K562 (cell line): Measurements from ENCODE around the gene PLEKHO1. TPM values are rescaled to one million over a fixed set of nuclear protein-coding genes. Genes with fewer than 3 reads are reported as not detected.

ENCODE experiments used
- ATAC-seq: fragments of 200-7000 bp; cut with Tn5 transposase; 3 replicates; pipeline ENCODE4 v1.9.1; 2020; ENCODE audit warnings: moderate library complexity
- BruUV-seq: library from RNA; stranded (reverse); fragments of 400-500 nt; replicated peaks from 2 replicates; lab custom pipeline; 2021; lab: Mats Ljungman, UMichigan
- CTCF ChIA-PET: fragments of 300-600 bp; formaldehyde crosslinking; extraction: SDS; loops from one replicate; lab custom pipeline; 2021; ENCODE audit warnings: low intra/inter-chr PET ratio; lab: Yijun Ruan, JAX
- POLR2A ChIA-PET: fragments of 300-600, 350-650 bp; sonication (Branson Sonifier 250); formaldehyde crosslinking; extraction: SDS; loops from one replicate; lab custom pipeline; 2021; ENCODE audit warnings: antibody characterized with exemption, inconsistent platforms; lab: Yijun Ruan, JAX
- DNase-seq, 4 experiments: peaks; one replicate each; pipeline versions ENCODE4 v3.0.0 to v3.0.0-alpha.2; 2011 to 2018; ENCODE audit warnings: low spot score in 3 of 4, mixed read lengths in 3 of 4; ENCODE audit errors: extremely low read depth in 1 of 4
- FAIRE-seq: peaks from 2 replicates; lab custom pipeline; 2011; peaks lifted over from hg19 to GRCh38; lab: Jason Lieb, UNC
- H2AFZ ChIP-seq: 2 replicates; pipeline ENCODE4 v1.6.0; 2011; ENCODE audit warnings: low read depth, low read length, control low read depth, inconsistent platforms
- H3K27ac ChIP-seq: fragments of 200-600 bp; 3 replicates; pipeline ENCODE4 v1.8.0; 2011; ENCODE audit warnings: low read depth, mild to moderate bottlenecking, control low read depth, inconsistent platforms, low read length, moderate library complexity, mixed read lengths; ENCODE audit errors: extremely low read depth
- H3K27me3 ChIP-seq, 2 experiments: fragments of 300-600 bp in 1 of 2; 2 replicates in 1 of 2; 3 replicates in 1 of 2; pipeline versions ENCODE4 v1.6.0 to v1.8.0; 2011; ENCODE audit warnings: inconsistent platforms in 2 of 2, low read length in 2 of 2, mild to moderate bottlenecking in 1 of 2, mixed read lengths in 1 of 2, moderate library complexity in 1 of 2; ENCODE audit not compliant: control insufficient read depth in 2 of 2, insufficient read depth in 2 of 2
- H3K36me3 ChIP-seq: fragments of 300-600 bp; 3 replicates; pipeline ENCODE4 v1.8.0; 2011; ENCODE audit warnings: mild to moderate bottlenecking, low read length, inconsistent platforms; ENCODE audit not compliant: control insufficient read depth, insufficient read depth
- H3K4me1 ChIP-seq, 2 experiments: fragments of 200-600 bp in 1 of 2; replicated peaks in 1 of 2; 2 replicates in 1 of 2; 3 replicates in 1 of 2; pipeline versions ENCODE4 v1.5.1 to v1.8.0; 2011; ENCODE audit warnings: inconsistent platforms in 2 of 2, low read length in 2 of 2, mild to moderate bottlenecking in 1 of 2, mixed read lengths in 1 of 2, moderate library complexity in 1 of 2; ENCODE audit not compliant: control insufficient read depth in 2 of 2, insufficient read depth in 2 of 2
- H3K4me2 ChIP-seq: 2 replicates; pipeline ENCODE4 v1.6.1; 2011; ENCODE audit warnings: low read length, control low read depth, inconsistent platforms, mixed read lengths; ENCODE audit not compliant: insufficient read depth
- H3K4me3 ChIP-seq: fragments of 200-600 bp; sonication (generic), shearing (Covaris generic); 2 replicates; pipeline ENCODE4 v1.5.1; 2016; ENCODE audit warnings: control low read depth, inconsistent platforms
- H3K79me2 ChIP-seq: fragments of 200-600 bp; 3 replicates; pipeline ENCODE4 v1.8.0; 2011; ENCODE audit warnings: low read length, inconsistent platforms; ENCODE audit not compliant: control insufficient read depth, insufficient read depth
- H3K9ac ChIP-seq, 2 experiments: 2 replicates each; pipeline versions ENCODE4 v1.6.0 to v1.6.1; 2011; ENCODE audit warnings: low read depth in 2 of 2, low read length in 2 of 2, control low read depth in 1 of 2, inconsistent platforms in 1 of 2, mild to moderate bottlenecking in 1 of 2, mixed read lengths in 1 of 2; ENCODE audit not compliant: insufficient read depth in 1 of 2
- H3K9me1 ChIP-seq: one replicate; pipeline ENCODE4 v1.6.0; 2011; ENCODE audit warnings: inconsistent platforms, mild to moderate bottlenecking, low read length, moderate library complexity; ENCODE audit not compliant: control insufficient read depth, insufficient read depth
- H3K9me3 ChIP-seq: replicated peaks from 2 replicates; pipeline ENCODE4 v1.5.1; 2011; ENCODE audit warnings: low read depth, low read length, inconsistent platforms; ENCODE audit not compliant: control insufficient read depth, insufficient read depth
- H4K20me1 ChIP-seq: replicated peaks from 2 replicates; pipeline ENCODE4 v1.6.1; 2011; ENCODE audit warnings: low read length, inconsistent platforms, mixed read lengths; ENCODE audit not compliant: control insufficient read depth, insufficient read depth
- CBX5 ChIP-seq: IDR thresholded peaks from 2 replicates; pipeline ENCODE4 v1.6.1; 2014; ENCODE audit warnings: low read depth, borderline replicate concordance
- FIP1L1 ChIP-seq: fragments of 200-400 bp; formaldehyde crosslinking; IDR thresholded peaks from 2 replicates; pipeline ENCODE4 v1.6.1; 2018; ENCODE audit warnings: mild to moderate bottlenecking, low read depth, low read length; ENCODE audit not compliant: poor library complexity, severe bottlenecking
- GTF2E2 ChIP-seq: fragments of 200-800 bp; sonication (Bioruptor generic); IDR thresholded peaks from 2 replicates; pipeline ENCODE4 v1.6.1; 2016; ENCODE audit warnings: missing genetic modification characterization, missing compliant biosample characterization
- MCM3 ChIP-seq: fragments of 450-650 bp; IDR thresholded peaks from 2 replicates; pipeline ENCODE4 v1.6.1; 2016
- PHF21A ChIP-seq: fragments of 450-650 bp; IDR thresholded peaks from 2 replicates; pipeline ENCODE4 v1.6.1; 2017; ENCODE audit warnings: low read depth, borderline replicate concordance
- PYGO2 ChIP-seq: fragments of 450-650 bp; IDR thresholded peaks from 2 replicates; pipeline ENCODE4 v1.6.1; 2016; ENCODE audit warnings: mild to moderate bottlenecking, missing genetic modification characterization, moderate library complexity, missing compliant biosample characterization
- SMARCA4 ChIP-seq: fragments of 450-650 bp; IDR thresholded peaks from 2 replicates; pipeline ENCODE4 v1.6.1; 2016
- SMARCC2 ChIP-seq: fragments of 450-650 bp; IDR thresholded peaks from 2 replicates; pipeline ENCODE4 v1.6.1; 2017; ENCODE audit warnings: antibody characterized with exemption, moderate library complexity, mild to moderate bottlenecking, low read depth
- TAL1 ChIP-seq: fragments of 450-650 bp; IDR thresholded peaks from 2 replicates; pipeline ENCODE4 v1.6.1; 2016; ENCODE audit warnings: mild to moderate bottlenecking
- ZFP30 ChIP-seq: fragments of 250-450 bp; sonication (Bioruptor Pico); IDR thresholded peaks from 2 replicates; pipeline ENCODE4 v1.8.0; 2022; ENCODE audit warnings: moderate library complexity, mild to moderate bottlenecking, inconsistent platforms, borderline replicate concordance
- ZFP36 ChIP-seq: fragments of 150-350 bp; IDR thresholded peaks from 2 replicates; pipeline ENCODE4 v1.6.1; 2018; ENCODE audit warnings: low read length, low read depth; ENCODE audit not compliant: partially characterized antibody
- ZNF121 ChIP-seq: sonication (generic); formaldehyde crosslinking; conservative IDR thresholded peaks from 2 replicates; pipeline ENCODE4 v1.8.0; 2022; ENCODE audit warnings: missing genetic modification reagents
- WGBS: fragments of 100-300 bp; shearing (Covaris generic); methylation state at CpG from one replicate; pipeline ENCODE4 v1.1.6; 2016; ENCODE audit warnings: low coverage, mixed read lengths; ENCODE audit not compliant: insufficient coverage; ENCODE audit errors: missing lambda C conversion rate; 5-methylcytosine and 5-hydroxymethylcytosine counted together
- in situ Hi-C: fragments of 300-500 bp; cut with MboI; formaldehyde crosslinking; loops from 4 replicates; pipeline ENCODE4 v1.15.0; 2018; ENCODE audit warnings: inconsistent platforms, mixed read lengths
- intact Hi-C: fragments of 100-400 bp; cut with micrococcal nuclease; formaldehyde crosslinking; loops from 2 replicates; pipeline ENCODE4 v1.14.2; 2022
- polyA plus RNA-seq, 8 experiments: library from polyadenylated mRNA; depleted of rRNA in 4 of 8; stranded (reverse) in 5 of 8; unstranded in 3 of 8; fragments of >200 nt; fragmentation: Nextera tagmentation in 2 of 8; fragmentation: Illumina TruSeq in 1 of 8; extraction: Ambion mirVana in 2 of 8; extraction: Trizol in 1 of 8; gene quantifications; 2 replicates each; pipeline versions ENCODE4 v1.2.1 to v1.2.3, GENCODE V29; 2011 to 2014; ENCODE audit warnings: inconsistent platforms in 1 of 8, missing spikeins in 1 of 8
- total RNA-seq, 7 experiments: library from RNA; depleted of rRNA in 6 of 7; stranded (reverse); fragments of >200 nt in 6 of 7; fragmentation: Illumina TruSeq in 2 of 7; extraction: Trizol in 2 of 7; gene quantifications; 2 replicates each; pipeline versions ENCODE4 v1.2.1 to v1.2.3, GENCODE V29; 2011 to 2021; ENCODE audit warnings: low replicate concordance in 1 of 7
- TF ChIP-seq, protein P1 (sequence below): fragments of 250-450 bp; sonication (Bioruptor Pico); IDR thresholded peaks from 2 replicates; pipeline ENCODE4 v1.5.0; 2021; ENCODE audit warnings: mild to moderate bottlenecking, borderline replicate concordance
- TF ChIP-seq, protein P2 (sequence below): fragments of 250-450 bp; sonication (Bioruptor Pico); IDR thresholded peaks from 2 replicates; pipeline ENCODE4 v1.8.0; 2022; ENCODE audit warnings: moderate library complexity, mild to moderate bottlenecking, inconsistent platforms

PLEKHO1 gene
- total and polyA plus RNA-seq, 9 of the 15 experiments (the other 6 are each of a cell fraction or from before 2014, with no cell fraction given) = 0.39 to 16.2 (median 9.6) TPM

- DNase-seq = no peak
These were observed 43.4 kb upstream of the PLEKHO1 start for GRCh38 chr1:150106341-150106740.

DNA sequence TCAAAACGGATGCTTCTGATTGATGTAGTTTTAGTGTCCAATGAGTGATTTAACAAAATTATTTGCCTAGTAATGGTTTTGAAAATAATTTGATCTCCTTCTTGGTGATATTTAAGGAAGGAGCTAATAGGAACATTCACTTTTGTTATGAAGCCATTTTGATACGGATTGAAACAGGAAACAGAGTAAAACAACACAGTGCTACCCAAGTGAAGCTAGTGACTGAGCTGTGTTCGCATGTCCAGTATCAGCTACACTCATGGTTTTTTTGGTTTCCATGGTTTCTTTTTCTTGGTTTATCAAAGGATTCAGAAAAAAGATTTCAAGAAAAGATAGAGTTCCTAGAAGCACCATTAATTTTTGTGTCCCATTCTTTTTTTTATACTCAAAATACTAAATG is 40.1 kb upstream of the PLEKHO1 start:
- Histone ChIP-seq H2AFZ (no peak overlapping the region), H3K9ac (no peak overlapping the region), H3K36me3 (peaks cover 19% of the 10 kb centered on the region; the same call in 1 of the 3 replicates), H4K20me1 (no peaks in the 10 kb centered on the region), H3K27ac (no peak overlapping the region), H3K4me1 (no peaks in the 10 kb centered on the region), H3K79me2 (no peaks in the 10 kb centered on the region), H3K9me1 (no peaks in the 10 kb centered on the region), H3K4me3 (no peak overlapping the region), H3K9me3 (no peaks in the 10 kb centered on the region), H3K27me3 (no peaks in the 10 kb centered on the region), H3K4me2 (no peak overlapping the region)
- intact Hi-C loops (no loop called here), in situ Hi-C loops (no loop called here)
- ChIA-PET CTCF (no interaction called here), POLR2A (interaction anchor here (0.6 to 1.4 kb wide), 2 partner anchors 21 to 53 kb away, joined by 3 to 4 read pairs; no protein-coding TSS in a partner anchor)
- ATAC-seq (no peak), DNase-seq (no peak), FAIRE-seq (no peak)
- no TSS peak for BruUV-seq
- 77% methylated on average over 3 of the region's 3 CpGs for WGBS
- TF ChIP-seq, protein P1, sequence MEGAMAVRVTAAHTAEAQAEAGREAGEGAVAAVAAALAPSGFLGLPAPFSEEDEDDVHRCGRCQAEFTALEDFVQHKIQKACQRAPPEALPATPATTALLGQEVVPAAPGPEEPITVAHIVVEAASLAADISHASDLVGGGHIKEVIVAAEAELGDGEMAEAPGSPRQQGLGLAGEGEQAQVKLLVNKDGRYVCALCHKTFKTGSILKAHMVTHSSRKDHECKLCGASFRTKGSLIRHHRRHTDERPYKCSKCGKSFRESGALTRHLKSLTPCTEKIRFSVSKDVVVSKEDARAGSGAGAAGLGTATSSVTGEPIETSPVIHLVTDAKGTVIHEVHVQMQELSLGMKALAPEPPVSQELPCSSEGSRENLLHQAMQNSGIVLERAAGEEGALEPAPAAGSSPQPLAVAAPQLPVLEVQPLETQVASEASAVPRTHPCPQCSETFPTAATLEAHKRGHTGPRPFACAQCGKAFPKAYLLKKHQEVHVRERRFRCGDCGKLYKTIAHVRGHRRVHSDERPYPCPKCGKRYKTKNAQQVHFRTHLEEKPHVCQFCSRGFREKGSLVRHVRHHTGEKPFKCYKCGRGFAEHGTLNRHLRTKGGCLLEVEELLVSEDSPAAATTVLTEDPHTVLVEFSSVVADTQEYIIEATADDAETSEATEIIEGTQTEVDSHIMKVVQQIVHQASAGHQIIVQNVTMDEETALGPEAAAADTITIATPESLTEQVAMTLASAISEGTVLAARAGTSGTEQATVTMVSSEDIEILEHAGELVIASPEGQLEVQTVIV (CRISPR knock-in tag) = no peak
- TF ChIP-seq ZFP30 (CRISPR knock-in tag) (no peak), ZFP36 (no peak), CBX5 (no peak), TAL1 (no peak), ZNF121 (no peak), SMARCA4 (no peak)
- TF ChIP-seq, protein P2, sequence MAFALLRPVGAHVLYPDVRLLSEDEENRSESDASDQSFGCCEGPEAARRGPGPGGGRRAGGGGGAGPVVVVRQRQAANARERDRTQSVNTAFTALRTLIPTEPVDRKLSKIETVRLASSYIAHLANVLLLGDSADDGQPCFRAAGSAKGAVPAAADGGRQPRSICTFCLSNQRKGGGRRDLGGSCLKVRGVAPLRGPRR (CRISPR knock-in tag) = no peak

More at GRCh38 chr1:150106341-150106740, 43.4 kb upstream of the PLEKHO1 start:
- Histone ChIP-seq H3K9ac (no peak overlapping the region), H2AFZ (no peak overlapping the region), H3K36me3 (peaks cover 11% of the 10 kb centered on the region; the same call in 1 of the 3 replicates), H4K20me1 (no peaks in the 10 kb centered on the region), H3K4me3 (no peak overlapping the region), H3K9me1 (no peaks in the 10 kb centered on the region), H3K9me3 (no peaks in the 10 kb centered on the region), H3K27ac (no peak overlapping the region), H3K27me3 (no peaks in the 10 kb centered on the region), H3K4me1 (no peaks in the 10 kb centered on the region), H3K4me2 (no peak overlapping the region), H3K79me2 (no peaks in the 10 kb centered on the region)
- no TSS peak for BruUV-seq
- intact Hi-C loops = no loop called here
- ChIA-PET CTCF (no interaction called here), POLR2A (interaction anchor here (0.7 kb wide), 1 partner anchor 900 kb away, joined by 3 read pairs; the partner anchor contains the start of gene MINDY1)
- WGBS = 61% methylated on average over 7 of the region's 7 CpGs
- TF ChIP-seq SMARCC2 (no peak), MCM3 (no peak), FIP1L1 (no peak), GTF2E2 (tag) (no peak), PYGO2 (tag) (no peak), PHF21A (no peak)
- ATAC-seq (no peak), FAIRE-seq (no peak)
- in situ Hi-C loops = no loop called here
